ENCODE data around the gene ZKSCAN8.
"Not testable (repeated sequence)": the region's sequence is repeated elsewhere in the genome, so short reads cannot be mapped to it uniquely, and the experiment has no call there.

GRCh38 chr6:28102699-28103098 is 39.0 kb upstream of the ZKSCAN8 start:
- TF ChIP-seq EP300, CTCF (IDR thresholded peaks at IDR 0.05): not testable (repeated sequence)

Data from tibial nerve (tissue), 4 donors.